A673 (cell line): ENCODE results near the gene SHC1. TPM values are rescaled to one million over a fixed set of nuclear protein-coding genes. Genes with fewer than 3 reads are reported as not detected.

Experiments used
- BruUV-seq: library from RNA; stranded (reverse); fragments of 400-500 nt; replicated peaks from 2 replicates; lab custom pipeline; 2021; lab: Mats Ljungman, UMichigan
- CTCF ChIA-PET: fragments of 300-600 bp; sonication (Branson Sonifier 250); formaldehyde crosslinking; loops from one replicate; lab custom pipeline; 2022; ENCODE audit warnings: antibody characterized with exemption; lab: Charles Lee
- POLR2A ChIA-PET: fragments of 300-600 bp; sonication (Branson Sonifier 250); formaldehyde crosslinking; loops from one replicate; lab custom pipeline; 2022; ENCODE audit warnings: antibody characterized with exemption; ENCODE audit not compliant: low non-redundant PET; lab: Charles Lee
- DNase-seq: peaks from one replicate; pipeline ENCODE4 v3.0.0-alpha.2; 2015; ENCODE audit warnings: low spot score
- H3K27ac ChIP-seq: fragments of 200-600 bp; sonication (generic); 2 replicates; pipeline ENCODE4 v1.5.1; 2016; ENCODE audit warnings: mixed run types, low read depth, mild to moderate bottlenecking, mixed read lengths, antibody characterized with exemption, low read length; ENCODE audit not compliant: poor library complexity, severe bottlenecking
- H3K27me3 ChIP-seq: fragments of 200-600 bp; sonication (generic); replicated peaks from 2 replicates; pipeline ENCODE4 v1.6.1; 2017; ENCODE audit warnings: mixed run types, low read depth, mild to moderate bottlenecking, mixed read lengths, antibody characterized with exemption, low read length; ENCODE audit not compliant: insufficient read depth, poor library complexity
- H3K36me3 ChIP-seq: fragments of 200-600 bp; sonication (generic); 2 replicates; pipeline ENCODE4 v1.6.1; 2016; ENCODE audit warnings: mixed run types, mild to moderate bottlenecking, mixed read lengths, antibody characterized with exemption, low read length; ENCODE audit not compliant: insufficient read depth, poor library complexity, severe bottlenecking
- H3K4me1 ChIP-seq: fragments of 200-600 bp; sonication (generic); 2 replicates; pipeline ENCODE4 v1.6.1; 2017; ENCODE audit warnings: mixed run types, mild to moderate bottlenecking, mixed read lengths, antibody characterized with exemption, low read length; ENCODE audit not compliant: insufficient read depth, poor library complexity, severe bottlenecking
- H3K4me3 ChIP-seq: fragments of 200-600 bp; sonication (generic); 2 replicates; pipeline ENCODE4 v1.5.1; 2016; ENCODE audit warnings: low read depth, mixed run types, mild to moderate bottlenecking, mixed read lengths, low read length; ENCODE audit not compliant: poor library complexity, severe bottlenecking
- H3K9me3 ChIP-seq: fragments of 200-600 bp; sonication (generic); 2 replicates; pipeline ENCODE4 v1.6.1; 2016; ENCODE audit warnings: mixed run types, low read depth, mild to moderate bottlenecking, mixed read lengths, antibody characterized with exemption, low read length; ENCODE audit not compliant: poor library complexity, severe bottlenecking
- EZH2 ChIP-seq: fragments of 200-600 bp; sonication (generic); IDR thresholded peaks from 2 replicates; pipeline ENCODE4 v1.6.1; 2017; ENCODE audit warnings: borderline replicate concordance, low read depth, mild to moderate bottlenecking, mixed read lengths, antibody characterized with exemption, low read length; ENCODE audit not compliant: poor library complexity, severe bottlenecking
- intact Hi-C: fragments of 100-400 bp; cut with micrococcal nuclease; formaldehyde crosslinking; loops from one replicate; pipeline ENCODE4 v1.10.0; 2022; ENCODE audit not compliant: unreplicated experiment
- total RNA-seq: library from RNA; stranded (reverse); gene quantifications from 2 replicates; pipeline ENCODE4 v1.2.3, GENCODE V29; 2021
- TF ChIP-seq, protein P1 (sequence below): fragments of 300-800, 200-600 bp; sonication (generic); conservative IDR thresholded peaks from 2 replicates; pipeline ENCODE4 v1.5.1; 2017; ENCODE audit warnings: low read depth, mild to moderate bottlenecking, antibody characterized with exemption, low read length, moderate library complexity, mixed read lengths

The SHC1 gene
- total RNA-seq, 1 experiment from 2014 or later = 204 TPM

DNA sequence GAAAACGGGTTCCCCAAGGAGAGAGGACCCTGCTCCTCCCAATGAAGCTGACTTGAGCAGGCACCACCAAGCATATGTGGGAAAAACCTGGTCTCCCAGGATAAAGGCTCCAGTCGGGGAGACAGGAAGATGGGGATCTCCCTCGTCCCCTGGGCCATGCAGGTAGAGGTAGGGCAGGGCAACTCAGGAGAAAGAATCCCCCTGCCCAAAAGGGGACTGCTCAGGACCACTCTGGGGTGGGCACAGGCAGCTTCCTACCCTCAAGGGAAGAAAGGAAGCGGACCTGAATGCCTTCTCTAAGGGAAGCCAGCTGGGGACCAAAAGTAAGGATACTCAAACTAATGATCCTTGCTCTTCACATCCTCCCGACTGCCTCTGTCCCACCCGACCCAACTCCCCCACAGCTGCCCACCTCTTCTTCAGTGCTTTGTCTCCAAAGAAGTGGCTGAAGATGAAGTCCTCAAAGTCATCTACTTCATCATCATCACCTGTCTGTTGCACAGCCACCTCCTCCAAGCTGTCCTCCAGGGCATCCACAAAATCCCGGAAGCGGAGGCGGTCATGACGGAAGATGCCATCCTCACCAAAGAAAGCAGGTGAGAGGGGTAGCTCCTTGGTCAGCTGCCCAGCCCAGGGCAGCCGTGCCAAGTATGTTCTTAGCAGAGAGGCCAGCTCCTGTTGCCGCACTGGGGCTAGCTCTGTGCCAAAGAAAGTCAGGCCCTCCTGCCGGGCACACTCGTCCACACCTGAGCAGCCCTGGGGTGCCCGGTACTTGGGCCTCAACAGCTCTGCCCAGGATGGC lies 25.2 kb downstream of the SHC1 start:
- ChIA-PET POLR2A (no interaction called here), CTCF (interaction anchor here (0.9 kb wide), 1 partner anchor 10 kb away, joined by 3 read pairs; the partner anchor contains the start of gene PBXIP1)
- DNase-seq = no peak
- BruUV-seq = TSS peak; percentile 66
- Histone ChIP-seq H3K27me3 (no peaks in the 10 kb centered on the region), H3K4me3 (no peak overlapping the region), H3K36me3 (no peaks in the 10 kb centered on the region), H3K4me1 (peaks cover 29% of the 10 kb centered on the region), H3K27ac (no peak overlapping the region), H3K9me3 (no peaks in the 10 kb centered on the region)
- TF ChIP-seq, protein P1, sequence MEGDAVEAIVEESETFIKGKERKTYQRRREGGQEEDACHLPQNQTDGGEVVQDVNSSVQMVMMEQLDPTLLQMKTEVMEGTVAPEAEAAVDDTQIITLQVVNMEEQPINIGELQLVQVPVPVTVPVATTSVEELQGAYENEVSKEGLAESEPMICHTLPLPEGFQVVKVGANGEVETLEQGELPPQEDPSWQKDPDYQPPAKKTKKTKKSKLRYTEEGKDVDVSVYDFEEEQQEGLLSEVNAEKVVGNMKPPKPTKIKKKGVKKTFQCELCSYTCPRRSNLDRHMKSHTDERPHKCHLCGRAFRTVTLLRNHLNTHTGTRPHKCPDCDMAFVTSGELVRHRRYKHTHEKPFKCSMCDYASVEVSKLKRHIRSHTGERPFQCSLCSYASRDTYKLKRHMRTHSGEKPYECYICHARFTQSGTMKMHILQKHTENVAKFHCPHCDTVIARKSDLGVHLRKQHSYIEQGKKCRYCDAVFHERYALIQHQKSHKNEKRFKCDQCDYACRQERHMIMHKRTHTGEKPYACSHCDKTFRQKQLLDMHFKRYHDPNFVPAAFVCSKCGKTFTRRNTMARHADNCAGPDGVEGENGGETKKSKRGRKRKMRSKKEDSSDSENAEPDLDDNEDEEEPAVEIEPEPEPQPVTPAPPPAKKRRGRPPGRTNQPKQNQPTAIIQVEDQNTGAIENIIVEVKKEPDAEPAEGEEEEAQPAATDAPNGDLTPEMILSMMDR = no peak
- TF ChIP-seq EZH2 = no peak
- intact Hi-C loops = no loop called here

GRCh38 chr1:154944401-154945159 lies 26.0 kb downstream of the SHC1 start:
- POLR2A ChIA-PET = no interaction called here

DNA sequence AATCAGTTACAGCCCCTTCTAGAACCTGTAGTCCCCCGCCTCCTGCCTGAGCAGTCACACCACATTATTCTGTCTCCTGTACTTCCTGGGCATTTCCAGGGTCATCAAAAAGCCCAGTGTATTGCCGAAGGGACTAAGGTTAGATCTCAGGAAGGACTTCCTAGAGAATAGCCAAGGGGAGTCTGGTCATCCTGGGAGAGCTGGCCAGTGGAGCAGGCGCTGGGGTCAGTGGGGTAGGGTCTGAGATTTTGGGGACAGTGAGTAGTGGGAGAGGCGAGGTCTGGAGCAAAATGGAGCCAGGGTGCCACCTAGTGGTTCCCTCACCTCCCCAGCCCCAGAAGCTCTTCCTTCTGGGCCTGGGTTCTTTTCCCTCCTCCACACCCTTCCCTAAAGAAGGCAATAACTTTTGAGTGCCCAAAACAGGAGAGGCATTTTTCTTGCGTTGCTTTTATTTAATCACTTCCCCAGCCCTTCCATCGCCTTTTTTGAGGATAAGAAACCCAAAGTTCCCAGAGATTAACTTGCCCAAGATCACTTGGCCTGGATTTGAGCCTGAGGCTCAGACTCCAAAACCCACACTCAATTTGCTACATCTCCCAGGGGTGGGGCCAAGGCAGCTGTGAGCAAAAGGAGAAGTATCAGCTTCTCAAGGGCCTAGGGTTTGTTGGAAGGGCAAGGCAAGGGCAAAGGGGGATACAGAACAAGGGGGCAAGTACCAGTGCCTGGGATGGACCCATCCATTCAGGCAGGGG lies 26.7 kb downstream of the SHC1 start:
- no TSS peak for BruUV-seq
- ChIA-PET POLR2A (interaction anchor here (0.6 kb wide), 1 partner anchor 8 kb away, joined by 6 read pairs; no protein-coding TSS in a partner anchor), CTCF (interaction anchor here (0.5 to 1.7 kb wide), 7 partner anchors 12 to 464 kb away, joined by 3 to 4 read pairs (median 3); partner anchors contain the start of gene PBXIP1)
- H3K27me3 ChIP-seq = no peaks in the 10 kb centered on the region
- no peak overlapping the region for H3K4me3 ChIP-seq
- TF ChIP-seq EZH2 = no peak
- TF ChIP-seq, protein P1 = peak; percentile 95
- H3K9me3 ChIP-seq = no peaks in the 10 kb centered on the region
- H3K36me3 ChIP-seq = no peaks in the 10 kb centered on the region
- intact Hi-C loops = no loop called here
- peak; percentile 64 for DNase-seq
- H3K4me1 ChIP-seq = peaks cover 37% of the 10 kb centered on the region
- H3K27ac ChIP-seq = peak overlapping the region; percentile 21

More at GRCh38 chr1:154944401-154945159, 26.0 kb downstream of the SHC1 start:
- Histone ChIP-seq H3K4me3 (no peak overlapping the region), H3K4me1 (peaks cover 37% of the 10 kb centered on the region), H3K27me3 (no peaks in the 10 kb centered on the region), H3K27ac (no peak overlapping the region), H3K36me3 (no peaks in the 10 kb centered on the region), H3K9me3 (no peaks in the 10 kb centered on the region)
- no peak for DNase-seq
- CTCF ChIA-PET = interaction anchor here (0.9 to 1.7 kb wide), 5 partner anchors 11 to 465 kb away, joined by 3 to 4 read pairs (median 3); partner anchors contain the start of gene PBXIP1
- intact Hi-C loops = no loop called here
- no peak for TF ChIP-seq EZH2
- BruUV-seq = no TSS peak
